HEK293 (cell line): ENCODE measurements around the gene SLC16A6.
"Not testable (repeated sequence)": the region's sequence is repeated elsewhere in the genome, so short reads cannot be mapped to it uniquely, and the experiment has no call there.

ENCODE experiments used
- CTCF ChIP-seq: fragments of 450-650 bp; formaldehyde crosslinking; IDR thresholded peaks from 2 replicates; pipeline ENCODE4 v1.5.1; 2016; ENCODE audit warnings: missing biosample characterization, missing genetic modification characterization
- RBAK ChIP-seq: fragments of 450-650 bp; formaldehyde crosslinking; IDR thresholded peaks from 2 replicates; pipeline ENCODE4 v1.5.1; 2016; ENCODE audit warnings: missing biosample characterization, missing genetic modification characterization
- SALL2 ChIP-seq: fragments of 450-650 bp; formaldehyde crosslinking; IDR thresholded peaks from 2 replicates; pipeline ENCODE4 v1.5.0; 2017; ENCODE audit warnings: missing biosample characterization, mild to moderate bottlenecking, missing genetic modification characterization, borderline replicate concordance
- ZNF350 ChIP-seq: fragments of 450-650 bp; formaldehyde crosslinking; IDR thresholded peaks from 2 replicates; pipeline ENCODE4 v1.5.0; 2017; ENCODE audit warnings: missing biosample characterization, mild to moderate bottlenecking, missing genetic modification characterization
- ZNF530 ChIP-seq: fragments of 450-650 bp; formaldehyde crosslinking; IDR thresholded peaks from 2 replicates; pipeline ENCODE4 v1.5.1; 2016; ENCODE audit warnings: low read depth, missing biosample characterization, missing genetic modification characterization

GRCh38 chr17:68309066-68309670, 18.2 kb upstream of the SLC16A6 start:
- not testable (repeated sequence) for TF ChIP-seq CTCF, ZNF530, ZNF350, SALL2, RBAK (tag by site-specific recombination)
